ENCODE measurements around the gene PGM2. TPM values are rescaled to one million over a fixed set of nuclear protein-coding genes. Genes with fewer than 3 reads are reported as not detected.

The PGM2 gene
- 70.3 and 75.5 TPM in 2 replicates for total RNA-seq

GRCh38 chr4:37826295-37827029 lies at the start of gene PGM2:
Gene PGM2 (plus strand): TSS chr4:37826686. CDS start chr4:37826733, 47 bp downstream.

GRCh38 chr4:37890801-37891259 lies 64.3 kb downstream of the PGM2 start, which contains the start of gene TBC1D1:
Gene TBC1D1 (plus strand): TSS chr4:37891084. CDS start chr4:37902096, 11,012 bp downstream.

Other genes starting within 250 kb of the PGM2 start
- gene RELL1, start 140.3 kb upstream of the PGM2 start, total RNA-seq: 44.0 and 46.4 TPM in 2 replicates
- 214 and 251 TPM in 2 replicates for gene TBC1D1, start 64.4 kb downstream of the PGM2 start, total RNA-seq
- gene PTTG2, start 133.7 kb downstream of the PGM2 start, total RNA-seq: not detected in 2 replicates

Measured in myometrial cell (primary cell).